HepG2 (cell line): Measurements from ENCODE around the gene STKLD1. TPM values are rescaled to one million over a fixed set of nuclear protein-coding genes. Genes with fewer than 3 reads are reported as not detected.

Experiments used
- FOSL1 ChIP-seq: sonication (generic); formaldehyde crosslinking; IDR thresholded peaks from 2 replicates; pipeline ENCODE4 v1.9.0; 2021; ENCODE audit warnings: missing genetic modification reagents, borderline replicate concordance
- IRX3 ChIP-seq: sonication (generic); formaldehyde crosslinking; IDR thresholded peaks from 2 replicates; pipeline ENCODE4 v1.8.1; 2023; ENCODE audit warnings: mild to moderate bottlenecking, low read depth, missing genetic modification reagents, borderline replicate concordance
- ZEB1 ChIP-seq: IDR thresholded peaks from 2 replicates; pipeline ENCODE4 v1.6.1; 2012; ENCODE audit warnings: mild to moderate bottlenecking, low read depth, inconsistent platforms; ENCODE audit not compliant: insufficient replicate concordance
- ZNF225 ChIP-seq: sonication (generic); formaldehyde crosslinking; IDR thresholded peaks from 2 replicates; pipeline ENCODE4 v1.4.0; 2020; ENCODE audit warnings: mild to moderate bottlenecking, missing genetic modification reagents
- ZNF263 ChIP-seq: sonication (generic); formaldehyde crosslinking; IDR thresholded peaks from 2 replicates; pipeline ENCODE4 v1.4.0; 2020; ENCODE audit warnings: missing genetic modification reagents
- ZNF446 ChIP-seq: sonication (generic); formaldehyde crosslinking; IDR thresholded peaks from 2 replicates; pipeline ENCODE4 v1.5.0; 2020; ENCODE audit warnings: mild to moderate bottlenecking, missing genetic modification reagents
- polyA plus RNA-seq, 8 experiments: library from polyadenylated mRNA; depleted of rRNA in 3 of 8; stranded (reverse) in 7 of 8; unstranded in 1 of 8; fragments of >200 nt; fragmentation: Illumina TruSeq in 4 of 8; extraction: Trizol in 4 of 8; gene quantifications; 2 replicates each; pipeline versions ENCODE4 v1.2.1 to v1.2.3, GENCODE V29; 2011 to 2016; ENCODE audit warnings: low read depth in 4 of 8, missing spikeins in 1 of 8, mixed read lengths in 1 of 8; ENCODE audit not compliant: insufficient read depth in 1 of 8
- total RNA-seq, 5 experiments: library from RNA; depleted of rRNA; stranded (reverse); fragments of >200 nt; fragmentation: Illumina TruSeq; extraction: Trizol; gene quantifications; 2 replicates each; pipeline ENCODE4 v1.2.3, GENCODE V29; 2016; ENCODE audit warnings: low read depth in 1 of 5
- TF ChIP-seq, protein P1 (sequence below), 2 experiments: sonication (generic) in 1 of 2; formaldehyde crosslinking in 1 of 2; IDR thresholded peaks; 2 replicates each; pipeline versions ENCODE4 v1.6.1 to v1.9.0; 2014 to 2022; ENCODE audit warnings: antibody characterized with exemption in 1 of 2, borderline replicate concordance in 1 of 2, inconsistent platforms in 1 of 2, low read depth in 1 of 2, missing genetic modification reagents in 1 of 2

STKLD1 gene
- total and polyA plus RNA-seq, 2 of the 13 experiments (the other 11 are each of a cell fraction or from before 2014, with no cell fraction given), result 1.5 to 2.2 TPM

DNA sequence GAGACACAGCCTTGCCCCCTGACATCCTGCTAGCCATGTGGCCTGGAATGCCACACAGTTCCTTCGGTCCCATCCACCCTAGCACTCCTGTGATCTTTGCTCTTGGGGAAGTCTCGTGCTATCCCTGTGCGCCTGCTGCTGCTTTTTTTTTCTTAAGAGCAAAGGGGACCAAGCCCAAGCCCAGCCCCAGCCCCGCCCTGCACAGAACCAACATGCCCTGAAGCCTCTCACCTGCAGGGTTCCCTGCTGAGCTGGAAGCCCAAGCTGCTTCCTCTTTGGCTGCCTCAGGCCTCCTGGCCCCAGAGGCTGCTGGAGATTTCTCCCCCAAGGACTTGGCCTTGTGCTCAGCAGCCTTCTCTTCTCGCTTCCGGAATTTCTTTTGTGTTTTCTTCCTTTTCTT lies 42.0 kb upstream of the STKLD1 start (continued):
- TF ChIP-seq, protein P1, sequence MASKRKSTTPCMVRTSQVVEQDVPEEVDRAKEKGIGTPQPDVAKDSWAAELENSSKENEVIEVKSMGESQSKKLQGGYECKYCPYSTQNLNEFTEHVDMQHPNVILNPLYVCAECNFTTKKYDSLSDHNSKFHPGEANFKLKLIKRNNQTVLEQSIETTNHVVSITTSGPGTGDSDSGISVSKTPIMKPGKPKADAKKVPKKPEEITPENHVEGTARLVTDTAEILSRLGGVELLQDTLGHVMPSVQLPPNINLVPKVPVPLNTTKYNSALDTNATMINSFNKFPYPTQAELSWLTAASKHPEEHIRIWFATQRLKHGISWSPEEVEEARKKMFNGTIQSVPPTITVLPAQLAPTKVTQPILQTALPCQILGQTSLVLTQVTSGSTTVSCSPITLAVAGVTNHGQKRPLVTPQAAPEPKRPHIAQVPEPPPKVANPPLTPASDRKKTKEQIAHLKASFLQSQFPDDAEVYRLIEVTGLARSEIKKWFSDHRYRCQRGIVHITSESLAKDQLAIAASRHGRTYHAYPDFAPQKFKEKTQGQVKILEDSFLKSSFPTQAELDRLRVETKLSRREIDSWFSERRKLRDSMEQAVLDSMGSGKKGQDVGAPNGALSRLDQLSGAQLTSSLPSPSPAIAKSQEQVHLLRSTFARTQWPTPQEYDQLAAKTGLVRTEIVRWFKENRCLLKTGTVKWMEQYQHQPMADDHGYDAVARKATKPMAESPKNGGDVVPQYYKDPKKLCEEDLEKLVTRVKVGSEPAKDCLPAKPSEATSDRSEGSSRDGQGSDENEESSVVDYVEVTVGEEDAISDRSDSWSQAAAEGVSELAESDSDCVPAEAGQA (IDR thresholded peaks at IDR 0.05; ENCODE audit: low read depth), result no peak
- TF ChIP-seq, protein P1 (CRISPR knock-in tag; IDR thresholded peaks at IDR 0.05; ENCODE audit: borderline replicate concordance), result no peak
- TF ChIP-seq FOSL1, result no peak
- no peak for TF ChIP-seq ZNF225 (CRISPR knock-in tag)
- no peak for TF ChIP-seq IRX3 (CRISPR knock-in tag)
- TF ChIP-seq ZNF446 (CRISPR knock-in tag), result no peak
- TF ChIP-seq ZNF263 (CRISPR knock-in tag), result no peak
- no peak for TF ChIP-seq ZEB1
